ENCODE data around the gene AMBRA1.
"Not testable (repeated sequence)": the region's sequence is repeated elsewhere in the genome, so short reads cannot be mapped to it uniquely, and the experiment has no call there.

Gene AMBRA1

DNA sequence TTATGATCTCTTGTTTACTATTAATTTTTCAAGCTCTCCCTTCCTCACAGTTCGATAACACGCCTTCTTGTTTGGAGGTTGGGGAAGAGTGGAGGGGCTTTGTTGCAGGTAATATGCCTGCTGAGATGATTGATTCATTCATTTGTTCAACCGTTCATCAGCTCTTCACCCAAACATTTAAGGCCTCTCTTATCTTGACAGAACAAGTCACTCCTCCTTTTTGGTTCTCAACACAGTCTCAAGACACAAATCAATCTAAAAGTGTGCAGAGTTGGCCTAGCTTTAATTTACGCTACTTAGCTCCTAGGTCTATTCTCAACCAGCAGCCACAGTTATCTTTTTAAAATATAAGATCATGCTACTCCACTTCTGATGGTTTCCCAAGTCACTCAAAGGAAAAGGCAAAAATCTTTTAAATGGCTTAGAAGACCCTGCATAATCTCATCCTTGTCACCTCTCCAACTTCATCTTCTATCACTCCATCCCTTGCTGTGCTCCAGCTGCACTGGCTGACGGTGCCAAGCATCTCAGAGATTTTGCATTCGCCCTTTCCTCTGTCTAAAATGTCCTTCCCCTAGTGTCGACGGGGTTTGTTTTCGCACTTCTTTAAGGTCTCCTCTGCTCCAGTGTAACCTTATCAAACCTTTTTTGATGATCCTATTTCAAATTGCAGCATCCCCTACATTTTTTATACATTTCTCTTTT, 60.3 kb downstream of the AMBRA1 start:
- DNase-seq, result no peak

DNA sequence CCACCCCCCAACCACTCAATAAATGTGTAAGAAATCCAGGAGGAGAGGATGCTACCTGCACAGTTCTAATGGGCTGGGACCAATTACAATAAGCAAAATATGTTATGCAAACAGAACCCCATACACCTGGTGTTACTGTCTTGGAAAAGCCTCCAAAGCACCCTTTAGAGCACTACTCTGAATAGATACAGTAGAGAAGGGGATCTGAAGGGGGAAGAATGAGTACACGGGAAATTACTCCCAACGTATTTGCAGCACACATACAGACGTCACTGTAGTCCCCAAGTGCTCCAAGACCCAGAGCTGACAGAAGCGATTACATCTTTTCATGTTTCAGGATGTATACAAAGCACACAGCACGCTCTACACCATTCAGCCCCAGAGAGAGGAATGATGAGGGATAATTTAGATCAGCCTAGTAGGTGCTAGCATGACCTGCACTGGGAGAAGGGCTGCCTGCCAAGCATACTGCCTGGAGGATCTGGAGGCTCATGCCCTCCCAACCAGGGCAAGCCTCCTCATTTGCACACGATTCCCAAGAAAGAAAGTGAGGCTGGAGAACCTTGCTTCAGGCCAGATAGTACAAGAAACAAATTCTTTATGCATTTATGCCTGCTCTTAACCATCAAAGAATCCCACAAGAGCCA, 63.8 kb downstream of the AMBRA1 start:
- no peak for DNase-seq

DNA sequence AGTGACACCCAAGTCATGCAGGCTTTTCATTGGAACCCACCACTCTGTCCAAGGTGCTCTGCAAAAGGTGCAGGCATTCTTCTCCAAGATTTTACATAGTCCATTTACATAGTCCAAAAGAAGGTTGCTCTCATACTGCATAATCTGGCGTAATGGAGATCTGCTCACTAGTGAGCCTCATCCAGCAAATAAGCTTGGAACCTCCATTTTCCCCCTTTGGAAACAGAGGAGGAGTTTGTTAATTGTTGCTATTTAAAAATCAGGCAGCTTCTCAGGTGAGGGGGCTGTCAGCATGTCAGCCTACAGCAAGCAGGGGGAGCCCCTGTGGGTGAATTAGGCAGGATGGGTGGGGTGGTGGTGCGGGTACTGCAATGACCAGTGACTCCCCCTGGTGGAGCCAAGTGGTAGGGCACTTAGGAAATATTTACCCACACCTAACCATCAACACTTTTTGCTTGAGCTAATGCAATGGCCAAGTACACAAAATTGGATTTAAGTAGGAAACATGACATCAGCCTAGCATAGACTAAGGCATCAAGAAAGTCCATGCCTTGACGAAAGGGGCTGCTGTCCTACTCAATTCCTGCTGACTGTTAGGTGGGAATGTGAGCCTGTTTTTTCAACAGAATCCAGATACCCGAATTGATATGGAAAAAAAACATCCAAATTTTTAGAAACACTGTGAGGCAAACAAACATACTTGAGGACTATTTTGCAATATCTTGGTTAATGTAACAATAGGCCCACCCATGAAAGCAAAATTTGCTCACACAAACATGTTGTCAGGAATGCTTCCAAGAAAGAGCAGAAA, 64.5 kb downstream of the AMBRA1 start:
- DNase-seq, result peak; percentile 42

DNA sequence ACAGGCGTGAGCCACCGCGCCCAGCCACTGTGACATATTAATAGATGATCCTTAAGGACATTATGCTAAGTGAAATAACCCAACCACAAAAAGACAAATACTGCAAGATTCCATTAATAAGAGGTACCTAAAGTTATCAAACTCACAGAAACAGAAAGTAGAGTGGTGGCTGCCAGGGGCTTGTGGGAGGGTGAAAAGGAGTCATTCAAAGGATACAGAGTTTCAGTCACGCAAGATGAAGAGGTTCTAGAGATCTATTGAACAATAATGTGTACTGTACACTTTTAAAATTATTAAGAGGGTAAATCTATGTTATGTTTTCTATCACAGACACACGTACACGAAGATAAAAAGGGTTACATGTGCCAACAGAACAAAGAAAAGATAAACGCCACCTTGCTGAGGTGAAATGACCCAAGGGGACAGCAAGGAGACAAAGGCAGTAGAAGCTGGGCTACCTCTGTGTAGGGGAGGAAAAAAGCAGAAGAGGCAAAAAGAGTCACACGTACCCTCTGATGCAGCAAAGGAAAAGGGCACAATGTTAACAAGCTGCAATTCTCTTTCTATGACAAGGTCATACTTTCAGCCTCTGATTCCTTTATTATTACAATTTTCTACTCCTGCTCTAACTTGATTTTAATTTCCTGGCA, 65.3 kb downstream of the AMBRA1 start:
- no peak for DNase-seq

DNA sequence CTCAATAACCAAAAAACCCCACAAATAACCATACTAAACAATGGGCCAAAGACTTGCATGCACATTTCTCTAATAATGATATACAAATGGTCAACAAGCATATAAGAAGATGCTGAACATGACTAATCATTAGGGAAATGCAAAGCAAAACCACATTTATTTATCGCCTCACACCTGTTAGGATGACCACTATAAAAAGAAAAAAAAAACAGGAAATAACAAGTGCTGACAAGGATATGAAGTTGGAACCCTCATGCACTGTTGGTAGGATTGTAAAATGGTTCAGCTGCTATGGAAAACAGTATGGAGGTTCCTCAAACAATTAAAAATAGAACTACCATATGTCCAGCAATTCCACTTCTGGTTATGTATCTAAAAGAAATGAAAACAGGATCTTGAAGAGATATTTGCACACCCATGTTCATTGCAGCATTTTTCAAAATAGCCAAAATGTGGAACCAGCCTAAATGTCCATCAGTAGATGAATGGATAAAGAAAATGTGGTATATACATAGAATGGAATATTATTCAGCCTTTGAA, 66.2 kb downstream of the AMBRA1 start:
- DNase-seq, result no peak

DNA sequence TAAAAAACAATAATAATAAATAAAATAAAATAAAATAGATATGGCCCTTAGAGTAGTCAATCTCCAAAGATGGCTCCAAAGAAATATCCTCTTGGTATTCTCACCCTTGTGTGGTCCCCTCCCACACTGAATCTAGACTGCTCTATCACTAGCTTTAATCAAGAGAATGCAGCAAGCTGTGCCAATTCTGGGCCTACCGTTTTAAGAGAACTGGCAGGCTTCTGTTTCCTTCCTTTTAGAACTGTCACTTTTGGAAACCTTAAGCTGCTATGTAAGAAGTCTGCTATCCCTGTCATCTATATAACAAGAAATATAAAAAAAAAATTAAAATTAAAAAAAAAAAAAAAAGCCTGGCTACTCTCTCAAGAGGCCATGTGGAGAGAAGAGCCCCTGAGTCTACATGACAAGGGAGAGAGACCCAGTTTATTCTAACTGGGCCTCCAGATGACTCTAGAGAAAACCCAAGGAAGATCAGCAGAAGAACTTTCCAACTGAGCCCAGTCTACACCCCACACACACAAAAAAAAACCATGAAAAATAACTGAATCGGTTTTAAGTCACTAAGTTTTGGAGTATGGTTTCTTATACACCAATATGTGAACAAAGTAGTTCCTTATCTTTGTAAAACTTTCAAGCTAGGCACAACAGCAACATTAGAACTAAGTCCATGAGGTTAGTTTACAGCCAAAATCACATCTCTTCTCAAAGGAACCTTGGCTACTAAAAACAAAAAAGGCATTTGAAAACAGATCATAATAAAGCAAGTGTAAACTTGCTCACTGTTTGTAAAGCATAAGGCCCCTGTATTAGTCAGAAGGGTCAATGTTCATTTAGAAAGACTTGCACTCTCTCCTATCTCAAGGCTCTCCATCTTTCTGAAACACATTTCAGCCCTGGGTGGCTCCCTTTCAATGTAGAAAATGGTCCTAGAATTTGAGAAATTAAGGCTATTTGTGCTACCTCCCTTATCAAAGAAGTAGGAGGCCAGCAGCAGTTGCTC, 67.3 kb downstream of the AMBRA1 start:
- DNase-seq, result no peak

DNA sequence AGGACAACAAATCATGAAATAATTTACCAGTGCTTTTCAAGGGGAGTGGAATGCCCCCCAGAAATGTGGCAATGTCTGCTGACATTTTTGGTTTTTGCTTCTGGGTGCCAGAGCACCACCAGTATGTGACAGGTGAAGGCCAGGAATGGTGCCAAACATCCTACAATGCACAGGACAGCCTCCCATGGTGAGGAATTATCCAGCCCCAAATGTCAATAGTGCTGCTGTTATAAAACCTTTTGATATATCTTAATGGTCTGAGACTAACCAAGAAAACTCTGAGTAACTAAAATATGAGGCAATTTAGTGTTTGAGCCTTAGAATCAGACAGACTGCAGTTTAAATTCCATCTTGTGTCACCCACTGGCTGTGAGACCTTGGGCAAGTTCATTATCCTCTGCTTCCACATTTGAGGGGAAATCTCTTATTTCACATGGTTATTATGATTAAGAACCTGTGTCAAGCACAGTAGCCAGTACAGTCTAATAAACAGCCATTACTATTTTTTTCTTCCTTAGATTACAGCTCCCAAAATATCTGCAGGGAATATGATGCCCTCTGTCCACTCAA, 69.5 kb downstream of the AMBRA1 start:
- no peak for DNase-seq

DNA sequence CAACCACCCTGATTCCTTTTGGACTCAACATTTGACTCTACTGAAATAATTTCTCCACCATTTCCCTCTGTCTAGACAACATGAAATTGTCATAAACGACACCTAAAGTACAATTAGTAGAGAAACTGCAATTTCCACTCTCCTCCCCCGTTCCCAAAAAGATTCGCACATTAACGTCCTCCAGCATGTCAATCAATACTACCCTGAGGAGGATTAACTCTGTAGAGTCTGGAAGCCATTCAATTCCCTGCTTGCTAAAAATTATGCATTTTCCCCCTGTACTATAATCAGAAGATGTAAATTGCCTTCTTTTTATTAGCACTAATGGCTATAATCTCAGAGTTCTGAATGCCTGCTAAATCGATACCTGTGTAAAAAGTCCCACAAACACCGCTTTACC, 70.5 kb downstream of the AMBRA1 start:
- DNase-seq, result no peak

DNA sequence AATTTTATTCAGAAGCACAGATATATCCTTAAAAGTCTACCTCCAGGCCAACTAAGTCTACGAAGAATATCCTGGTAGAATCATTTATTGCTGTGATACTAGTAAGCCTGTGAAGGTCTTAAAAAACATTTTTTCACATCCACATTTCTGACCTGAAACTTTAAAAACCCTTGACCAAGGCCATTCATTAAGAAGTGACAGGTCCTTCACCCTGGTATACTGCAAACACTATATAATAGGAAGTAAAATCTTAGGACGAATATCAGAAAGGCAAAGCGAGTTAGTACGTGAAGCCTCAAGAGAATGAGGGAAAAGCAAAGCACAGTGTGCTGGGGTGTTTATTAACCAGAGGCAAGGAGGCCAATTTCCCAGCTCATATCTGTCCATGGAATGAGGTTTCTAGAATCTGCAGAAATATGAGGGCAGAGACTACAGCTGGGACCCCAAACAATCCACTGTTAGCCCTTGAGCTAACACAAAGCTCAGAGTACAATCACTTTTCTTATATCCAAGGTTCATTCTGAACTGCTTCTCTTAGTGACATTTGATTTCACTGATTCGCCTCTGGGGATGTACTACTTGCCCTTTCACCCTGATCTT, 71.0 kb downstream of the AMBRA1 start:
- no peak for DNase-seq

DNA sequence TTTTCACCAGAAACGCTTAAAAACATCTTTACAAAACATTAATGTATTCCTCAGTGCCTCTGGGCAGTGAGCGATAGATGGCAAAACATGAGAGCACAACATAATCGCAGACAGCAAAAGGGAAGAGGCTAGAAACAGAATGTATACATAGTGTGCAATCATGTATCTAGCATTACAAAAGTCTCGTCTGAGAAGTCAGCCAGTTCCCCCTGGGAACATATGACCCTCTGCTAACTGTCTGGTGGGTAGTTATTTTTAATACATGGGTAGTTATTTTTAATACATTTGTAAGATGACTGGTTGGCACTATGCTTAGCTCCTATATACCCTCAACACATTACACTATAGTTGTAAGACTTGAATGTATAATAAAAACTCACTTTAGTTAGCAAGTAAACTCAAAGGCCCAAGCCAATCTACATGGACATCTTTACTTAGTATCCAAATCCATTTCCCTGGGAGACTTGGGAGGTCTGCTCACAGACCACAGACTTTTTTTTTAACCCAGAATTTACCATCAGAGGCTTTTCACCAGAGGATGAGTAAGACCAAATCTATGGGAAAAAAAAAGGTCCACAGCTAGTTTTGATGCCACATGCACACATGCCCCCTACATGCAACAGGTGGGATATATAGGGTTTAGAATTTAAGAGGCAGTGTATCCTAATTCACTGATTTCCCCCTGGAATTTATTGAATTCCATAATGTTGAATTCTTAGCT, 71.7 kb downstream of the AMBRA1 start:
- DNase-seq, result no peak

DNA sequence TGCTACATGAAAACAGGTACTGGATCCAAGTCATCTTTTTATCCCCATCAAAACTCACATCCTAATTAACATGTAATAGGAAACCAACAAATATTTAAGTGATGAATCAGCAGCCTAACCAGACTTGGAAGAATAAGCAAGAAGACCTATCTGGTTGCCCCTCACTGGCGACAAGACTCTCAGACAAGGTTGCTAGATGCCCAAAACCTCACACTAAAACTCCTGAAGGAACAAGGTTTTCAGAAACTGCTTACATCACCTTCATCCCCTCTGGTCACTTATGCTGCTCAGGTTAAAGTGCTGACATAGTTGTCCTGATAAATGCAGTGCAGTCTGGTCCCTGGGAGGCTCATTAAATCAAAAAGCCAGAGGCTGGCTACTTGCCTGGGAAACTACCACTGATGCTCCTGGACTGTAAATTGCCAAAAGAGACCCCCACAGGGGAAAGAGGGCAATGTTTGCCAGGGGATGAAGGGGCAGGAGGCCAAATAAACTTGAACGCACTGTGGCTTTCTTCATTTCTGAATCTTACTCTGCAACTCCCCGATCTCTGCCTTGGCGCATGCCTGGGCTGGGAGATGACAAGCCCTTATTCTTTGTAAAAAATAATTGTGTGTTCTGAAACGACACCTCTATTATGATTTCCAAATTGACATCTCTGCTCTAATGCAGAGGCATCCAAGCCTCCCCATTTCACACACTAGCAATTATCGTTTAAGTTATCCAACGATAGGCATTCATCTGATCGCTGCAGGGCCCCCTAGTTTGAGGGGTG, 72.7 kb downstream of the AMBRA1 start:
- no peak for DNase-seq

DNA sequence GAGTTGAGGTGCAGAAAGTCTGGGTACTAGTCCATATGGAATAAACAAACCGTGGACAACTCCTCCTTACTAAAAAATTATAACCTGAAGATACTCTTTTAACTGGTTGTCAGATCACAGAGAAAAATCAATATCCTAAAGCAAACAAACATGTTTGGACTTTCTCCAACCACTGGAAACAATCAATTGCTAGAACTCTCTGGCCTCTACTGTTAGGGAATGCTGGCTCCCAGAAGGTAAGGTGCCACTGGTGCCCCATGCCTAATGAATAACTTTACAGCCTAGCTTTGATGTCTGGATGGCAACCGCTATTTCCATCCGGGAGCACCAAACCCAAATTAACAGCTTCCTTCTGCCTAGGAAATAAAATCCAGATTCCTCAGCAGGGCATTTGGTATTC, 74.5 kb downstream of the AMBRA1 start:
- DNase-seq, result no peak

DNA sequence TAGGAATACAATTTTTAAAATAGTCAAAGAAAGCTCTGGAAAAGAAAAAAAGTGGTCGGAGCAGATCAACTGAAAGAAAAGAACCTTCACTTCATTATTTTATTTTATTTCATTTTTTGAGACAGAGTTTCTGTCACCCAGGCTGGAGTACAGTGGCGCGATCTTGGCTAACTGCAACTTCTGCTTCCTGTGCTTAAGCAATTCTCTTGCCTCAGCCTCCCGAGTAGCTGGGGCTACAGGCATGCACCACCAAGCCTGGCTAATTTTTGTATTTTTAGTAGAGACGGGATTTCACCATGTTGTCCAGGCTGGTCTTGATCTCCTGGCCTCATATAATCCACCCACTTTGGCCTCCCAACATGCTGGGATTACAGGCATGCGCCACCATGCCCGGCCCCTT, 74.9 kb downstream of the AMBRA1 start:
- not testable (repeated sequence) for DNase-seq

DNA sequence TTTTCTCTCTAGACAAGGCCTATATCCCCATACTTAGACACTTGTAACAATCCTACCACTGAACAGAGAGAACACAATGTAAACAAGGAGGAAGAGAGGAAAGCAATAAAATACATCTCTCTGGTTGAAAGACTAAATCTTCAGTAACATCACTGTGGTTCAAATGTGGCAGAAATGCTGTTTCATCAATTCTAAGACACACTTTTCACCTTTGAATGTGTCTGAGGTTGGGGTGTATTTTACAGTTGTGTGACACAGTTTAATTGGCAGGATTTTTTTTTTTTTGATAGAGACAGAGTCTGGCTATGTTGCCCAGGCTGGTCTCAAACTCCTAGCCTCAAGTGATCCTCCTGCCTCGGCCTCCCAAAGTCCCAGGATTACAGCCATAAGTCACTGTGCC, 79.5 kb downstream of the AMBRA1 start:
- DNase-seq, result no peak

DNA sequence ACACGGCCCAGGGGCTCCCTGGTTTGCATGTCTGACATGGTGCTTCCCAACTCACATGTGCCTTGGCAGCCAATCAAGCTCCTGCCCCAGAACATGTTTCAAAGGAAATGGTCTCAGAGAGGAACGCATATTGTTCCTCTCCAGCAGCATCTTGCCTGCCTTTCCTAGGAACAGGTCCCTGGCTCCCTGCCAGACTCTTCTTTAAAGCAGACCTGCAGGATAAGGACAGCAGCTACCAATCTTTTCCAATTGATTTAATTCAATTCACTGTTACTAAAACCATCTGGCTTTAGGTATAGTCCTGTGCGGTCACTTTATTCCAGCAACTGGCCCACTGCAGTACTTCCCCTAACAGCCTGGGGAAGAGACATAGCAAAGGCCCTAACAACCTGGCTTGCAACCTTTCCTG, 79.9 kb downstream of the AMBRA1 start:
- DNase-seq, result no peak

DNA sequence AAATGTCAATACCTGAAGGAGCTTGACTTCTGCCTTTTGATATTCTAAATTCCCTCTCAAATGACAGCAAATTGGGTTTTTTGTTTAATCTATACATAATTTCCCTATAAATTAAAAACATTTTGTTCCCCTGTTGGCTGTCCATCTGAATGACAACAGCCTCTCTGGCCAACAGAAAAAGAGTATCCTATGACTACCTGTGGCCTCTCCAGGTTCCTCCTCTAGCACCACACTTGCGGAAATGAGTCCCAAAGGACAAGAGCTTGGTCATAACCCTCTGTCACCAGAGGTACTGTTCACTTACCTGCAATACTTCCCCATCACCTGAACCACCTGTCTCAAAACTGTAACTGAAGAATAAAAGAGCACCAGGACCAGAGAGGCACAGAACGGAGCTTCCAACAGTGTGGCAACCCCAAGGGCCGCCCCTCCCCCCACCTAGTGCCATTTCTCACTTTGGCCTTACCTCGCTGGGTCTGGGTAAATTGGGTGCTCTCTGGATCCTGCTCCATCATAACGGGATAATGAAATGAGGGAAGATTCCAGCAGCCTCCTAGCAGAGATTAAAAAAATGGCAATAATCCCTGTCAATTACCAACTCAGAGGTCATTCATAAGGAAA, 81.5 kb downstream of the AMBRA1 start:
- no peak for DNase-seq

DNA sequence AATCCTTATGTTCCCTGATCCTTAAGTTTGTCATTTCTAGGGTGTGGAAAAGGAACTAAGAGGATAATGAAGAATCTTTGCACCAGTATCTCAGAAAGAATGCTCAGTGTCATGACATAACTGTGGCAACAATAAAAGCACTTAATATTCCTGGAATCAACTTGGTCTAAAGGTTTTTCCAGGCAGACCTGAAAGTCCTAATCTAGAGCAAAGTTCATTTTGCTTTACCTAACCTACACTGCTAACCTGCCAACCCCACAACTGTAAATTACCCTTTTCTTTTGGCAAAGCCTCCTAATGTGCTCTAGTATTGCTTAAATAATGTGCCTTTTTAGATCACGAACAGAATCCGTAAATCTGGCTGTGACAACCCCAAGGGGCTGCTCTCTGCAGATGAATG, 82.5 kb downstream of the AMBRA1 start:
- no peak for DNase-seq

DNA sequence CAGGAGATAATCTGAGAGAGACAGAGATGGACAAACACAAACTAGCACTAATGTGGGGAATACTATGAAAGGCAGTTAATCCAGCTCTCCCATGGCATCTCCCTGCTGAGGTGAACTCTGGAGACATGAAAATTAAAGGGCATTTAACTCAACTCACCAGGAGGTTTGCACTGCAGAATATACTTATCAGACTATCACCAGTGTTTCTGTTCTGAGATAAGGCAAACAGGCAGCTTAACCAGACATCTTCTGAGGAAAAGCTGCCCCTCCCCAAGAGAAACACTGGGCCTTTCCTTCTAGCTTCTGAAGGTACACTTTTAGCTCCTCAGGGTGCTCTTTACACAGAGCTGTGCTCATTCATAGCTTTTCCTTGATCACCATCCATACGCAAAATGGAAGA, 85.5 kb downstream of the AMBRA1 start:
- no peak for DNase-seq

DNA sequence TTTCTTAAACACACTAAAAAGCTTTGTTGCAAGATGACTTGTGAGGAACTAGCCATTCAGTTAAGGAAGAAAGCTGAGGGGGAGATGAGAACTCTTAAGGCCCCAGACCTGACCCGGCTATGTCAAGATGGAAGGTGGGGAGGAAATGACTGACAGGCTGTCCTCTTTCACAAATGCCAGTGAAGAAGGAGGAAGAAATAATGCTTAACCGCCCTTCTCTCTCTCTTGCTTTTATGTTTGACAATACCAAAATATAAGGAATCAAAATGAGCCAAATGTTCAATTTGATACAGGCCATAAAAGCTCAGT, 87.4 kb downstream of the AMBRA1 start:
- no peak for DNase-seq
